GM19455 (cell line): ENCODE data around the gene FDXR.
"Not testable (repeated sequence)": the region's sequence is repeated elsewhere in the genome, so short reads cannot be mapped to it uniquely, and the experiment has no call there.

Experiments
- ATAC-seq: cut with Tn5 transposase; IDR thresholded peaks from one replicate; pipeline ENCODE4 v1.9.1; 2021; ENCODE audit not compliant: unreplicated experiment

The FDXR gene

GRCh38 chr17:74873037-74873873 is 461 bp upstream of the FDXR start:
- peak; percentile 86 for ATAC-seq

- no peak for ATAC-seq
Observed at GRCh38 chr17:74871356-74872076, 1.3 kb downstream of the FDXR start.

GRCh38 chr17:74870512-74870911 is 2.3 kb downstream of the FDXR start:
- ATAC-seq: no peak

GRCh38 chr17:74870028-74870427 is 2.8 kb downstream of the FDXR start:
- ATAC-seq: not testable (repeated sequence)

GRCh38 chr17:74868908-74869255 is 3.9 kb downstream of the FDXR start:
- ATAC-seq: no peak

- no peak for ATAC-seq
Observed at GRCh38 chr17:74868251-74868907, 4.4 kb downstream of the FDXR start.

- no peak for ATAC-seq
Observed at GRCh38 chr17:74866198-74866835, 6.5 kb downstream of the FDXR start.

- no peak for ATAC-seq
Observed at GRCh38 chr17:74865504-74866197, 7.1 kb downstream of the FDXR start.

GRCh38 chr17:74864866-74865395 is 7.9 kb downstream of the FDXR start:
- ATAC-seq: no peak

- no peak for ATAC-seq
Observed at GRCh38 chr17:74864297-74864865, 8.4 kb downstream of the FDXR start.

- no peak for ATAC-seq
Observed at GRCh38 chr17:74863420-74864296, 9.1 kb downstream of the FDXR start.

- no peak for ATAC-seq
Observed at GRCh38 chr17:74862919-74863318, 9.9 kb downstream of the FDXR start.

- ATAC-seq: no peak
Observed at GRCh38 chr17:74862108-74862901, 10.5 kb downstream of the FDXR start.

GRCh38 chr17:74861662-74862107 is 11.1 kb downstream of the FDXR start:
- ATAC-seq: no peak

GRCh38 chr17:74860872-74861661 is 11.7 kb downstream of the FDXR start:
- no peak for ATAC-seq

GRCh38 chr17:74860229-74860871 is 12.4 kb downstream of the FDXR start:
- ATAC-seq: no peak
